ENCODE results near the gene GUCY1A2.

Gene GUCY1A2

GRCh38 chr11:106998916-106999188, 19.4 kb downstream of the GUCY1A2 start:
- no peak for DNase-seq (ENCODE audit: low read depth in 2 of 2)

DNA sequence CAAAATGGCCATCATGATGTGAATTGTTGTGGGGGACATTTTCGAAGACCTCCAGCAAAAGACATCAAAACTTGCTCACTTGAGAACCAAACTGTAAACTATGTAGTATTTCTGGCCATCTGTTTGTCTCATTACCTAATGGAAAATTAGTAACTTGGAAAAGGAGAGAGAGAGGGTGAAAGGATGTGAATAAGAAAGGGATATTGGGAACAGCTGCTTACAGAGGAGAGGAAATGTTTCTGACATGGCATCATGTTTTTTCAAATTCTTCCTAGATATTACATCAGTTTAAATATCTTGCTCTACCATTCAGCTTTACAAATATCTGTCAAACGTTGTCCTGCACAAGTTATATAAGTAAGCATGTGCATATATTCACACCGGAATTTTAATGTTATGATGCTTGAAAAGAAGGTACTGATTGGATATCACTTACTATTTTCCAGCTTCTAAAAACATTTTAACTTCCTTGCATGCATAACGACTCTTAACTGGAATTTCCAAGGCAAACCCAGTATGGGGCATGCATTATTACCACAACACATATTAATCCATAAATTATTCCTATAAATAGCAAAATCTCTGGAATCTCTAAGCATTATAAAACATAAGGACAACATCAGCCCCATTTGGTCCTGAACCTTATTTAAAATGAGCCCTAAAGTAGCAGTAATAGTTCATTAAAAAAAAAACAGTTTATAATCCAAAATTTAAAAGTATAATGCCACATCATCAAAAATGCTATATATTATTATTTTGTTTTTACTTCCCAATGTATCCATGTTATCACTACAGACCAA, 20.0 kb downstream of the GUCY1A2 start:
- no peak for DNase-seq (ENCODE audit: low read depth in 2 of 2)

DNA sequence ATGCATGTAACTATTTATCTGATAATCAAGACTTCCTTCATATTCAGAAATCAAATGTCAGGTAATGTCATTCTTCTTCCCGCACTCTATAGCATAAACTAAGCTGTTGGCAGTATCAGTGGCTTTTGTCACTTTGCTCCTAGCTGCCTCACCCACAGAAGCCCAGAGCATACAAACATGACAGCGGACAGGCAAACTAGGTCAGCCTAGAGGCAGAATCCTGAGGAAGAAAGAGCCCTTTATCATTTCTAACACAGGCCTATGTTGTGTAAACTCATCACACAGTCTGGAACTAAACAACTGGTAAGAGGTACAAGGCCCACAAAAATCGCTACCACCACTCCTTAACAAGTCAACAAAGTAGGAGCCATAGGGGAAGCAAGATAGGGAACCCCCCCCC, 21.0 kb downstream of the GUCY1A2 start:
- no peak for DNase-seq (ENCODE audit: low read depth in 2 of 2)

DNA sequence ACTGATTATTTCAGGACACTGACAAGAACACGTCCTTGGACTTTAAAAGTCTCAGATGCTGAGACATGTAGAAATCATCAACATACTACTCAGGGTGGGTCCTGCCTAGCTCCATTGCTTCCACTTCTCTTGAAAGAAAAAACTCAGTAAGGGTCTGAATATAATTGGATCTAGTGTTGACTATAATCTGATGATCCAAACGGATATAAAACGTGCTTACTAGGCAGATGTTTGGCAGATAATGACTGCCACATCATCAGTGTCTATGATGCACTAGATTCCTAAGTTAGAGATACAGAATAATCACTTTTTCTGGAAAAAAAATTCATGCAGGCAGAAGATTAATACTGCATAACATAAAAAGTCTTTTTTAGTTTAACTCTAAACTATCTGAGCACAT, 21.6 kb downstream of the GUCY1A2 start:
- DNase-seq (ENCODE audit: low read depth in 2 of 2) = no peak

DNA sequence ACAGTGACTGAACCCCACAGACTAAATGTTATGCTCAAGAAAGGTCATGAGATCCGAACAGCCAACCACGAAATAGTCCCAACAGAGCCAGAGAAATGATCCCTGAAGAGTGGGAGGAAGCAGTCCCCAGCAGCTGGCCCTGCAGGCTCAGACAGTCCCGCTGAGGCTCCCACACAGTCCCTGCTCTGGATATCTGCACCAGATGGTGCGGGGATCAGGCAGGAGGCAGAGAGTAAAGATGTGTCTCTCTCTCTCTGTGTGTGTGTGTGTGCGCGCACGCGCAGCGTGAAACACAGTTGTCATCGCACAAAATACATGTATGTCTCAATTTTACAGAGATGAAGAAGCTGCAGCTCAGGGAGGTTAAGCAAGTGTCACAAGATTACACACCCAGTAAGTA, 27.9 kb downstream of the GUCY1A2 start:
- DNase-seq (ENCODE audit: low read depth in 2 of 2) = no peak

DNA sequence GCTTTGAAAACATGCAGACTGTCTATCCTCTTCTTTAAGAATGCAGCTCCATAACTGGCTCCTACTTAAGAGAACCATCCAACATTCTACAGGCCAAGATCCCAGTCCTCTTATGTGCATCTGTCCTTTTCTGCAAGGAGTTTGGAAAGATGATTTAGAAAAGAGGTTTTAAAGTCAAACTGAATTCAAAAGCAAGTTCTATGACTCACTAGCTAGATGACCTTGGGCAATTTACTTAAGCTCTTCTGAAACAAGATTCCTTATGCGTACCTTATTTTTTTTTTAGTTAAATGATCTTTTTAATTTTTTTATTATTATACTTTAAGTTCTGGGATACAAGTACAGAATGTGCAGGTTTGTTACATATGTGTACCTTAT, 29.2 kb downstream of the GUCY1A2 start:
- DNase-seq (ENCODE audit: low read depth in 2 of 2) = no peak

- DNase-seq (ENCODE audit: low read depth in 2 of 2) = no peak
Observed at GRCh38 chr11:106988151-106989077, 29.9 kb downstream of the GUCY1A2 start.

- no peak for DNase-seq (ENCODE audit: low read depth in 2 of 2)
Observed at GRCh38 chr11:106986673-106987072, 31.6 kb downstream of the GUCY1A2 start.

DNA sequence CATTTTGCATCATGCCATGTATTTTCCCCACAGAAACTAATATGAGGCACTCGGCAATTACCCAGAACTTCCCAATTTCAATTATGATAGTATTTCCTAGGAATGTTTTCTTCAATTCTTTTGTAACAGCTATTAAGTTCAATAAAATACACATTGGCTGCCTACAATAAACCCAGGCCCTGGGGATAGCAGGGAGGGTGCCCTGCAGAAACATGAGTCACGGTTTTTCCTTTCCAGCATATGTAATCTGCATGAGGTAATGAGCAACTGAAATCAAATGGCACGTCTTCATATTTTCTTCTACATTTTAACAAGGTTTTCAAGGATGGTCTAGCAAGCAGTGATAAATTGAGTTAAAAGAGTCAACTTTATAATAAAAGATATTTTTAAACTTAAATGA, 32.0 kb downstream of the GUCY1A2 start:
- DNase-seq (ENCODE audit: low read depth in 2 of 2) = no peak

GRCh38 chr11:106983991-106984390, 34.3 kb downstream of the GUCY1A2 start:
- no peak for DNase-seq (ENCODE audit: low read depth in 2 of 2)

DNA sequence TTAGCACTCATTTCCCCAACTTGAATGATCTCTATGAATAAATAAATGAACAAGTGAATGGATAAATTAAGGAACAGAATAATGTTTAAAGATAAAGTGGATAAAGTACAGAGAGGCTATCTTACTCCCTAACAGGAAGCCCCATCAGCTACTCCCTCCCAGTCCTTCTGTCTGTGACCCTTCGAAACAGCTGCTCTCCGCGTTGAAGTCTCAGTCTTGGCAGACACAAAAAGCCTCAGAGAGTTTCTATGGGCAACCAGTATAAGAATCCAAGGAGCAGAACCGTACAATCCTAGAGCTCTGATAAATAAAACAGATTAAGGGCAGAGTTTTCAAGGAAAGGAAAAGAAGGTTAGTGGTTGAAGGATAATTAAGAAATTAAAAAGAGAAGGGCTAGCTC, 35.0 kb downstream of the GUCY1A2 start:
- DNase-seq (ENCODE audit: low read depth in 2 of 2) = no peak

- no peak for DNase-seq (ENCODE audit: low read depth in 2 of 2)
Observed at GRCh38 chr11:106974831-106975230, 43.4 kb downstream of the GUCY1A2 start.

GRCh38 chr11:106971864-106972263, 46.4 kb downstream of the GUCY1A2 start:
- no peak for DNase-seq (ENCODE audit: low read depth in 2 of 2)

- no peak for DNase-seq (ENCODE audit: low read depth in 2 of 2)
Observed at GRCh38 chr11:106969644-106970355, 48.5 kb downstream of the GUCY1A2 start.

GRCh38 chr11:106962995-106963394, 55.3 kb downstream of the GUCY1A2 start:
- DNase-seq (ENCODE audit: low read depth in 2 of 2) = no peak

GRCh38 chr11:106961518-106961917, 56.8 kb downstream of the GUCY1A2 start:
- no peak for DNase-seq (ENCODE audit: low read depth in 2 of 2)

GRCh38 chr11:106961048-106961447, 57.2 kb downstream of the GUCY1A2 start:
- DNase-seq (ENCODE audit: low read depth in 2 of 2) = no peak

- DNase-seq (ENCODE audit: low read depth in 2 of 2) = no peak
Observed at GRCh38 chr11:106959800-106960199, 58.5 kb downstream of the GUCY1A2 start.

GRCh38 chr11:106959386-106959785, 58.9 kb downstream of the GUCY1A2 start:
- no peak for DNase-seq (ENCODE audit: low read depth in 2 of 2)

DNA sequence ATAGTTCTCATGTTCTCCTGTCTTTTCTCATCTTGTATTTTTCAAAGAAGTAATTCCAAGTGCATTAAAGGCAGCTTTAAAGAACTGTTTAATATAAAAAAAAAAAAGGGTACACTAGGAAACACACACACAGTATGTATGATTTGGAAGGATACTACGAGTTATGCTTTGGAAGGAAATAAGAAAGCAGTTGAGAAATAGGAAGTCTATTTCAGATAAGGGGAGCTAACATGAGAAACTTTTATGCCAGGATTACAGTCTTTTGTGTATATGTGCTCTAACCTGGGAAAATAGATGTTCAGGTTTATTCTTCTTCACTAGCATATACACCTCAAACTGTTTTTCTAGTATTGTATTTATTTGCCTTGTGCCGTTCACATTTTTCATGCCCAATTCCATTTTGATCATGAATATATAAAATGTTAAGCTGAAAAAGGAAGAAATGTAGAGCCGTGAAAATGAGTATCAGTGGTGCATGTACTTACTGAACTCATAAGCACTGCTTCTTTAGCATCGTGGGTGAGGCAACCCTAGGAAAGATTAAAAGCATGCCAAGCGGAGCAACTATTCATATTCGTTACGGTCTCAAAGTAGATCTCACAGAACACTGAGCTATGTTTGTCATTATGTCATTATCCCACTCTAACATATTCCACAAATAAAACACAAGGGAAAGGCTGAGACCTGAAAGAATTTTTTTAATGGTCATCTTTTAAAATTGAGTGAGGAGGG, 59.6 kb downstream of the GUCY1A2 start:
- DNase-seq (ENCODE audit: low read depth in 2 of 2) = no peak

DNA sequence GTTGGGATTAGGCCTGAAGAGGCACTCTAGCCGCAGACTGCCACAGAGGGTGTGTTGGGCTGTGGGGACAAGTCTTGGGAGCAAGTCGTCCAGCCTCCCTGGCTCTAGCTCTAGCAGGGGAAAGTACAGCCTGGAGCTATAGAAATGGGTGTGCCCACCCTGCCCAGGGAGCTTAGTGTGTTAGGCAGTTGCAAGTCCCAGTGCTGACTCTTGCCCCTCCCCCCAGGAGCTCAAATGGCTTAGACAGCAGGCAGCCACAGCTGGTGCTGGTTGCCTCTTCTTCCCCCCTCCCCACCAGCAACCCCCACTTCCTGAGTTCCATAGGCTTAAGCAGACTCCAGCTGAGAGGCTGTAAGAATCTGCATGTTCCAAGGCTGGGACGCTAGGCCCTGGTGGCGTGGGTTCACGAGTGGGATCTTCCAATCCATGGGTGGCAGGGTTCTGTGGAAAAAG, 61.2 kb downstream of the GUCY1A2 start:
- DNase-seq (ENCODE audit: low read depth in 2 of 2) = no peak

- no peak for DNase-seq (ENCODE audit: low read depth in 2 of 2)
Observed at GRCh38 chr11:106950067-106950491, 68.2 kb downstream of the GUCY1A2 start.
